Measurements from ENCODE around the gene SFMBT2.

SFMBT2 gene

GRCh38 chr10:7424919-7425318, 14.1 kb upstream of the SFMBT2 start:
- no peak for DNase-seq

- DNase-seq, result no peak
These were observed 13.5 kb upstream of the SFMBT2 start for GRCh38 chr10:7424315-7424714.

GRCh38 chr10:7423521-7423920, 12.7 kb upstream of the SFMBT2 start:
- no peak for DNase-seq

GRCh38 chr10:7421526-7421925, 10.7 kb upstream of the SFMBT2 start:
- no peak for DNase-seq

GRCh38 chr10:7419998-7420397, 9.2 kb upstream of the SFMBT2 start:
- no peak for DNase-seq

GRCh38 chr10:7417807-7418206, 7.0 kb upstream of the SFMBT2 start:
- no peak for DNase-seq

- DNase-seq, result peak; percentile 13
These were observed 6.3 kb upstream of the SFMBT2 start for GRCh38 chr10:7417103-7417623.

- no peak for DNase-seq
These were observed 3.9 kb upstream of the SFMBT2 start for GRCh38 chr10:7414766-7415165.

- DNase-seq, result no peak
These were observed 2.1 kb upstream of the SFMBT2 start for GRCh38 chr10:7412928-7413282.

- DNase-seq, result no peak
These were observed 1.5 kb upstream of the SFMBT2 start for GRCh38 chr10:7412237-7412927.

GRCh38 chr10:7411671-7412128, 866 bp upstream of the SFMBT2 start:
- no peak for DNase-seq

GRCh38 chr10:7410301-7410861, 453 bp downstream of the SFMBT2 start:
- no peak for DNase-seq

- DNase-seq, result no peak
These were observed 1.1 kb downstream of the SFMBT2 start for GRCh38 chr10:7409732-7410168.

- DNase-seq, result no peak
These were observed 1.6 kb downstream of the SFMBT2 start for GRCh38 chr10:7409045-7409731.

- DNase-seq, result no peak
These were observed 2.4 kb downstream of the SFMBT2 start for GRCh38 chr10:7408291-7409044.

- no peak for DNase-seq
These were observed 3.2 kb downstream of the SFMBT2 start for GRCh38 chr10:7407368-7408290.

GRCh38 chr10:7406712-7407333, 4.0 kb downstream of the SFMBT2 start:
- DNase-seq, result no peak

GRCh38 chr10:7405637-7406036, 5.2 kb downstream of the SFMBT2 start:
- DNase-seq, result no peak

- DNase-seq, result no peak
These were observed 7.2 kb downstream of the SFMBT2 start for GRCh38 chr10:7403620-7404019.

- DNase-seq, result no peak
These were observed 9.1 kb downstream of the SFMBT2 start for GRCh38 chr10:7401782-7402181.

GRCh38 chr10:7401156-7401555, 9.7 kb downstream of the SFMBT2 start:
- no peak for DNase-seq
